HEK293 (cell line): Measurements from ENCODE around the gene LAMTOR4.

Source experiments
- BCL11A ChIP-seq: fragments of 450-650 bp; formaldehyde crosslinking; IDR thresholded peaks from 2 replicates; pipeline ENCODE4 v1.5.1; 2016; ENCODE audit warnings: low read depth, missing biosample characterization, missing genetic modification characterization
- HOXD13 ChIP-seq: sonication (generic); formaldehyde crosslinking; IDR thresholded peaks from 2 replicates; pipeline ENCODE4 v1.8.0; 2022; ENCODE audit warnings: missing genetic modification reagents, borderline replicate concordance
- KLF16 ChIP-seq: fragments of 450-650 bp; formaldehyde crosslinking; IDR thresholded peaks from 2 replicates; pipeline ENCODE4 v1.5.1; 2017; ENCODE audit warnings: missing biosample characterization, missing genetic modification characterization
- MEIS1 ChIP-seq: sonication (generic); formaldehyde crosslinking; IDR thresholded peaks from 2 replicates; pipeline ENCODE4 v1.8.1; 2022; ENCODE audit warnings: missing genetic modification reagents, mild to moderate bottlenecking, borderline replicate concordance
- OVOL3 ChIP-seq: fragments of 450-650 bp; formaldehyde crosslinking; IDR thresholded peaks from 2 replicates; pipeline ENCODE4 v1.5.1; 2016; ENCODE audit warnings: missing biosample characterization, missing genetic modification characterization
- YY1 ChIP-seq: fragments of 450-650 bp; formaldehyde crosslinking; IDR thresholded peaks from 2 replicates; pipeline ENCODE4 v1.5.1; 2018; ENCODE audit warnings: missing biosample characterization, missing genetic modification characterization
- ZBTB1 ChIP-seq: fragments of 450-650 bp; formaldehyde crosslinking; IDR thresholded peaks from 2 replicates; pipeline ENCODE4 v1.5.1; 2016; ENCODE audit warnings: missing biosample characterization, missing genetic modification characterization
- ZBTB17 ChIP-seq: fragments of 450-650 bp; formaldehyde crosslinking; IDR thresholded peaks from 2 replicates; pipeline ENCODE4 v1.5.1; 2016; ENCODE audit warnings: missing biosample characterization, missing genetic modification characterization
- ZBTB48 ChIP-seq: fragments of 450-650 bp; formaldehyde crosslinking; IDR thresholded peaks from 2 replicates; pipeline ENCODE4 v1.5.1; 2016; ENCODE audit warnings: missing biosample characterization, missing genetic modification characterization
- ZBTB7A ChIP-seq: fragments of 450-650 bp; formaldehyde crosslinking; IDR thresholded peaks from 2 replicates; pipeline ENCODE4 v1.5.1; 2016; ENCODE audit warnings: low read depth, missing biosample characterization, missing genetic modification characterization
- ZEB2 ChIP-seq: fragments of 450-650 bp; formaldehyde crosslinking; IDR thresholded peaks from 2 replicates; pipeline ENCODE4 v1.5.1; 2016; ENCODE audit warnings: missing biosample characterization, missing genetic modification characterization
- ZIC2 ChIP-seq: fragments of 450-650 bp; formaldehyde crosslinking; IDR thresholded peaks from 2 replicates; pipeline ENCODE4 v1.5.1; 2016; ENCODE audit warnings: missing biosample characterization, missing genetic modification characterization
- ZNF157 ChIP-seq: fragments of 450-650 bp; formaldehyde crosslinking; IDR thresholded peaks from 2 replicates; pipeline ENCODE4 v1.5.1; 2016; ENCODE audit warnings: missing biosample characterization, missing genetic modification characterization
- ZNF214 ChIP-seq: fragments of 450-650 bp; formaldehyde crosslinking; IDR thresholded peaks from 2 replicates; pipeline ENCODE4 v1.5.1; 2017; ENCODE audit warnings: missing biosample characterization, mild to moderate bottlenecking, missing genetic modification characterization, borderline replicate concordance
- ZNF335 ChIP-seq: fragments of 450-650 bp; formaldehyde crosslinking; conservative IDR thresholded peaks from 2 replicates; pipeline ENCODE4 v1.5.1; 2016; ENCODE audit warnings: missing biosample characterization, missing genetic modification characterization
- ZNF423 ChIP-seq: fragments of 450-650 bp; formaldehyde crosslinking; IDR thresholded peaks from 2 replicates; pipeline ENCODE4 v1.5.1; 2016; ENCODE audit warnings: missing biosample characterization, missing genetic modification characterization
- ZNF433 ChIP-seq: fragments of 450-650 bp; formaldehyde crosslinking; IDR thresholded peaks from 2 replicates; pipeline ENCODE4 v1.5.1; 2016; ENCODE audit warnings: missing biosample characterization, missing genetic modification characterization, low read depth
- ZNF514 ChIP-seq: fragments of 450-650 bp; formaldehyde crosslinking; IDR thresholded peaks from 2 replicates; pipeline ENCODE4 v1.5.1; 2016; ENCODE audit warnings: missing biosample characterization, missing genetic modification characterization
- ZNF558 ChIP-seq: fragments of 450-650 bp; formaldehyde crosslinking; IDR thresholded peaks from 2 replicates; pipeline ENCODE4 v1.5.1; 2016; ENCODE audit warnings: missing biosample characterization, missing genetic modification characterization
- ZNF560 ChIP-seq: fragments of 450-650 bp; formaldehyde crosslinking; IDR thresholded peaks from 2 replicates; pipeline ENCODE4 v1.5.1; 2017; ENCODE audit warnings: missing biosample characterization, missing genetic modification characterization, borderline replicate concordance
- ZNF561 ChIP-seq: fragments of 450-650 bp; IDR thresholded peaks from 2 replicates; pipeline ENCODE4 v1.5.1; 2018; ENCODE audit warnings: missing biosample characterization, missing genetic modification characterization, borderline replicate concordance
- ZNF585B ChIP-seq: fragments of 450-650 bp; formaldehyde crosslinking; IDR thresholded peaks from 2 replicates; pipeline ENCODE4 v1.5.1; 2016; ENCODE audit warnings: missing biosample characterization, missing genetic modification characterization
- ZNF610 ChIP-seq: fragments of 450-650 bp; formaldehyde crosslinking; IDR thresholded peaks from 2 replicates; pipeline ENCODE4 v1.5.1; 2016; ENCODE audit warnings: missing biosample characterization, missing genetic modification characterization, borderline replicate concordance
- ZNF624 ChIP-seq: fragments of 450-650 bp; formaldehyde crosslinking; IDR thresholded peaks from 2 replicates; pipeline ENCODE4 v1.5.1; 2017; ENCODE audit warnings: missing biosample characterization, missing genetic modification characterization
- ZNF660 ChIP-seq: fragments of 450-650 bp; IDR thresholded peaks from 2 replicates; pipeline ENCODE4 v1.5.1; 2018; ENCODE audit warnings: missing biosample characterization, mild to moderate bottlenecking, missing genetic modification characterization
- ZXDB ChIP-seq: fragments of 450-650 bp; formaldehyde crosslinking; IDR thresholded peaks from 2 replicates; pipeline ENCODE4 v1.5.1; 2016; ENCODE audit warnings: missing biosample characterization, missing genetic modification characterization
- TF ChIP-seq, protein P1 (sequence below): fragments of 450-650 bp; formaldehyde crosslinking; IDR thresholded peaks from 2 replicates; pipeline ENCODE4 v1.5.1; 2016; ENCODE audit warnings: missing biosample characterization, missing genetic modification characterization
- TF ChIP-seq, protein P2 (sequence below): fragments of 450-650 bp; formaldehyde crosslinking; IDR thresholded peaks from 2 replicates; pipeline ENCODE4 v1.5.1; 2016; ENCODE audit warnings: missing biosample characterization, missing genetic modification characterization
- TF ChIP-seq, protein P3 (sequence below): fragments of 450-650 bp; formaldehyde crosslinking; IDR thresholded peaks from 2 replicates; pipeline ENCODE4 v1.5.1; 2017; ENCODE audit warnings: missing biosample characterization, mild to moderate bottlenecking, missing genetic modification characterization, moderate library complexity
- TF ChIP-seq, protein P4 (sequence below): fragments of 450-650 bp; formaldehyde crosslinking; IDR thresholded peaks from 2 replicates; pipeline ENCODE4 v1.5.1; 2016; ENCODE audit warnings: missing biosample characterization, missing genetic modification characterization
- TF ChIP-seq, protein P5 (sequence below): fragments of 450-650 bp; formaldehyde crosslinking; IDR thresholded peaks from 2 replicates; pipeline ENCODE4 v1.5.1; 2016; ENCODE audit warnings: missing biosample characterization, missing genetic modification characterization, borderline replicate concordance
- TF ChIP-seq, protein P6 (sequence below): fragments of 450-650 bp; formaldehyde crosslinking; IDR thresholded peaks from 2 replicates; pipeline ENCODE4 v1.5.1; 2016; ENCODE audit warnings: missing biosample characterization, missing genetic modification characterization

Gene LAMTOR4

DNA sequence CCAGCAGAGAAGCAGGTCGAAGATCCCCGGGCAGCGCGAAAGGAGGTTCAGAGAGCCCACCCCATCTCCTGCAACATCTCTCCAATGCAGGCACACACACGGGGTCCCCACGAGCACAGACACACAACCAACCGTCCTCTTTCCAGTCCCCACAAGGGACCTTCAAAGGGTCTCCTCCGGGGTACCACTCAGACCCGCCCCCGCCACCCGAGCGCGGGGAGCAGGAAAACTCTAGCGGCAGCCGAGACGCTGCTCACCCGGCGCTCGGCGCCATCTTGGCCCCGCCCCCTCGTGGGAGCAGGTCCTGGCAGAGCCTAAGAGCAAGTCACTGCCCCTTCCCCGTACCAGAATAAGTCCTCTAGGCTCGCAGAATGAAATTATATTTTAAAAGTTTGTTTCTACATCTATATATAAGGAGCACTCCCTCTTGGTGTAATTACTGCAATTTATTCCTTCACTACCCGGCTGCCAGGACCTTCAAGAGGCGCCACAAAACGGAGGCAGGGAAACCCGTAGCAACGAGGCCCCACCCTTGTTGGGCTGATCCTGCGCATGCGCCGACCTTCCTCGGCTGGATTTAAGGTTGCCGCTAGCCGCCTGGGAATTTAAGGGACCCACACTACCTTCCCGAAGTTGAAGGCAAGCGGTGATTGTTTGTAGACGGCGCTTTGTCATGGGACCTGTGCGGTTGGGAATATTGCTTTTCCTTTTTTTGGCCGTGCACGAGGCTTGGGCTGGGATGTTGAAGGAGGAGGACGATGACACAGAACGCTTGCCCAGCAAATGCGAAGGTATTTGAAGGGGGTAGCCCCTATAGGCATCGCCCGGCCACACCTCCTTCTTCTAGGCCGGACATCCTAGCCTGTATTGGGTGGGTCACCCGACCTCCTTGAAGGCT, 29.4 kb upstream of the LAMTOR4 start, which contains the start of the genes CNPY4 and TAF6 (continued):
- TF ChIP-seq, protein P1, sequence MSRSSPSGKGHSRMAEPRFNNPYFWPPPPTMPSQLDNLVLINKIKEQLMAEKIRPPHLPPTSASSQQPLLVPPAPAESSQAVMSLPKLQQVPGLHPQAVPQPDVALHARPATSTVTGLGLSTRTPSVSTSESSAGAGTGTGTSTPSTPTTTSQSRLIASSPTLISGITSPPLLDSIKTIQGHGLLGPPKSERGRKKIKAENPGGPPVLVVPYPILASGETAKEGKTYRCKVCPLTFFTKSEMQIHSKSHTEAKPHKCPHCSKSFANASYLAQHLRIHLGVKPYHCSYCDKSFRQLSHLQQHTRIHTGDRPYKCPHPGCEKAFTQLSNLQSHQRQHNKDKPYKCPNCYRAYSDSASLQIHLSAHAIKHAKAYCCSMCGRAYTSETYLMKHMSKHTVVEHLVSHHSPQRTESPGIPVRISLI (tag by site-specific recombination), result no peak
- TF ChIP-seq ZNF624 (tag by site-specific recombination) (no peak), ZNF423 (no peak), ZNF558 (tag by site-specific recombination) (0 out of 2 replicates have a peak, but pooled peaks have one; percentile 36), OVOL3 (tag by site-specific recombination) (no peak; the same call in 1 of the 2 replicates), ZNF560 (tag by site-specific recombination) (no peak), ZNF157 (tag by site-specific recombination) (no peak), HOXD13 (CRISPR knock-in tag) (no peak), ZIC2 (tag by site-specific recombination) (no peak), ZBTB48 (tag by site-specific recombination) (peak; percentile 96), ZNF214 (tag by site-specific recombination) (no peak), YY1 (peak; percentile 98), ZNF335 (tag by site-specific recombination) (peak; percentile 100; the same call in 1 of the 2 replicates), ZNF610 (tag by site-specific recombination) (0 out of 2 replicates have a peak, but pooled peaks have one; percentile 43), ZNF585B (tag by site-specific recombination) (no peak), ZNF433 (tag by site-specific recombination) (no peak), KLF16 (tag by site-specific recombination) (peak; percentile 98), ZBTB7A (tag by site-specific recombination) (peak; percentile 91), ZEB2 (tag by site-specific recombination) (no peak), ZBTB17 (tag by site-specific recombination) (peak; percentile 56; the same call in 1 of the 2 replicates), ZXDB (peak; percentile 100), MEIS1 (CRISPR knock-in tag) (no peak), ZNF514 (tag by site-specific recombination) (no peak), BCL11A (tag by site-specific recombination) (no peak), ZBTB1 (tag by site-specific recombination) (no peak), ZNF660 (tag by site-specific recombination) (peak; percentile 82), ZNF561 (tag by site-specific recombination) (no peak)
- TF ChIP-seq, protein P2, sequence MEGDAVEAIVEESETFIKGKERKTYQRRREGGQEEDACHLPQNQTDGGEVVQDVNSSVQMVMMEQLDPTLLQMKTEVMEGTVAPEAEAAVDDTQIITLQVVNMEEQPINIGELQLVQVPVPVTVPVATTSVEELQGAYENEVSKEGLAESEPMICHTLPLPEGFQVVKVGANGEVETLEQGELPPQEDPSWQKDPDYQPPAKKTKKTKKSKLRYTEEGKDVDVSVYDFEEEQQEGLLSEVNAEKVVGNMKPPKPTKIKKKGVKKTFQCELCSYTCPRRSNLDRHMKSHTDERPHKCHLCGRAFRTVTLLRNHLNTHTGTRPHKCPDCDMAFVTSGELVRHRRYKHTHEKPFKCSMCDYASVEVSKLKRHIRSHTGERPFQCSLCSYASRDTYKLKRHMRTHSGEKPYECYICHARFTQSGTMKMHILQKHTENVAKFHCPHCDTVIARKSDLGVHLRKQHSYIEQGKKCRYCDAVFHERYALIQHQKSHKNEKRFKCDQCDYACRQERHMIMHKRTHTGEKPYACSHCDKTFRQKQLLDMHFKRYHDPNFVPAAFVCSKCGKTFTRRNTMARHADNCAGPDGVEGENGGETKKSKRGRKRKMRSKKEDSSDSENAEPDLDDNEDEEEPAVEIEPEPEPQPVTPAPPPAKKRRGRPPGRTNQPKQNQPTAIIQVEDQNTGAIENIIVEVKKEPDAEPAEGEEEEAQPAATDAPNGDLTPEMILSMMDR (tag by site-specific recombination), result no peak; the same call in 1 of the 2 replicates
- TF ChIP-seq, protein P3, sequence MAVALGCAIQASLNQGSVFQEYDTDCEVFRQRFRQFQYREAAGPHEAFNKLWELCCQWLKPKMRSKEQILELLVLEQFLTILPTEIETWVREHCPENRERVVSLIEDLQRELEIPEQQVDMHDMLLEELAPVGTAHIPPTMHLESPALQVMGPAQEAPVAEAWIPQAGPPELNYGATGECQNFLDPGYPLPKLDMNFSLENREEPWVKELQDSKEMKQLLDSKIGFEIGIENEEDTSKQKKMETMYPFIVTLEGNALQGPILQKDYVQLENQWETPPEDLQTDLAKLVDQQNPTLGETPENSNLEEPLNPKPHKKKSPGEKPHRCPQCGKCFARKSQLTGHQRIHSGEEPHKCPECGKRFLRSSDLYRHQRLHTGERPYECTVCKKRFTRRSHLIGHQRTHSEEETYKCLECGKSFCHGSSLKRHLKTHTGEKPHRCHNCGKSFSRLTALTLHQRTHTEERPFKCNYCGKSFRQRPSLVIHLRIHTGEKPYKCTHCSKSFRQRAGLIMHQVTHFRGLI (tag by site-specific recombination), result peak; percentile 98
- TF ChIP-seq, protein P4, sequence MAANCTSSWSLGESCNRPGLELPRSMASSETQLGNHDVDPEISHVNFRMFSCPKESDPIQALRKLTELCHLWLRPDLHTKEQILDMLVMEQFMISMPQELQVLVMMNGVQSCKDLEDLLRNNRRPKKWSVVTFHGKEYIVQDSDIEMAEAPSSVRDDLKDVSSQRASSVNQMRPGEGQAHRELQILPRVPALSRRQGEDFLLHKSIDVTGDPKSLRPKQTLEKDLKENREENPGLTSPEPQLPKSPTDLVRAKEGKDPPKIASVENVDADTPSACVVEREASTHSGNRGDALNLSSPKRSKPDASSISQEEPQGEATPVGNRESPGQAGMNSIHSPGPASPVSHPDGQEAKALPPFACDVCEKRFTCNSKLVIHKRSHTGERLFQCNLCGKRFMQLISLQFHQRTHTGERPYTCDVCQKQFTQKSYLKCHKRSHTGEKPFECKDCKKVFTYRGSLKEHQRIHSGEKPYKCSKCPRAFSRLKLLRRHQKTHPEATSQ (tag by site-specific recombination), result no peak
- TF ChIP-seq, protein P5, sequence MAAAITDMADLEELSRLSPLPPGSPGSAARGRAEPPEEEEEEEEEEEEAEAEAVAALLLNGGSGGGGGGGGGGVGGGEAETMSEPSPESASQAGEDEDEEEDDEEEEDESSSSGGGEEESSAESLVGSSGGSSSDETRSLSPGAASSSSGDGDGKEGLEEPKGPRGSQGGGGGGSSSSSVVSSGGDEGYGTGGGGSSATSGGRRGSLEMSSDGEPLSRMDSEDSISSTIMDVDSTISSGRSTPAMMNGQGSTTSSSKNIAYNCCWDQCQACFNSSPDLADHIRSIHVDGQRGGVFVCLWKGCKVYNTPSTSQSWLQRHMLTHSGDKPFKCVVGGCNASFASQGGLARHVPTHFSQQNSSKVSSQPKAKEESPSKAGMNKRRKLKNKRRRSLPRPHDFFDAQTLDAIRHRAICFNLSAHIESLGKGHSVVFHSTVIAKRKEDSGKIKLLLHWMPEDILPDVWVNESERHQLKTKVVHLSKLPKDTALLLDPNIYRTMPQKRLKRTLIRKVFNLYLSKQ (tag by site-specific recombination), result no peak
- TF ChIP-seq, protein P6, sequence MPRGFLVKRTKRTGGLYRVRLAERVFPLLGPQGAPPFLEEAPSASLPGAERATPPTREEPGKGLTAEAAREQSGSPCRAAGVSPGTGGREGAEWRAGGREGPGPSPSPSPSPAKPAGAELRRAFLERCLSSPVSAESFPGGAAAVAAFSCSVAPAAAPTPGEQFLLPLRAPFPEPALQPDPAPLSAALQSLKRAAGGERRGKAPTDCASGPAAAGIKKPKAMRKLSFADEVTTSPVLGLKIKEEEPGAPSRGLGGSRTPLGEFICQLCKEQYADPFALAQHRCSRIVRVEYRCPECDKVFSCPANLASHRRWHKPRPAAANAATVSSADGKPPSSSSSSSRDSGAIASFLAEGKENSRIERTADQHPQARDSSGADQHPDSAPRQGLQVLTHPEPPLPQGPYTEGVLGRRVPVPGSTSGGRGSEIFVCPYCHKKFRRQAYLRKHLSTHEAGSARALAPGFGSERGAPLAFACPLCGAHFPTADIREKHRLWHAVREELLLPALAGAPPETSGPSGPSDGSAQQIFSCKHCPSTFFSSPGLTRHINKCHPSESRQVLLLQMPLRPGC (tag by site-specific recombination), result no peak
